ENCODE results near the gene CNBP.

Gene CNBP

GRCh38 chr3:129184396-129184657 lies 631 bp upstream of the CNBP start:
- Histone ChIP-seq H3K4me1 (ENCODE audit: low read depth, poor library complexity, severe bottlenecking) (peaks cover 74% of the 10 kb centered on the region), H3K9ac (peak overlapping the region; percentile 100), H3K4me3 (IDR thresholded peaks at IDR 0.05; ENCODE audit: insufficient read depth, low read depth, low read length) (peak overlapping the region; percentile 86), H3K27ac (peak overlapping the region; percentile 97), H3K4me2 (peak overlapping the region; percentile 88), H3K27me3 (ENCODE audit: insufficient read depth, low read depth) (no peaks in the 10 kb centered on the region), H4K20me1 (ENCODE audit: insufficient read depth) (peaks cover 28% of the 10 kb centered on the region), H3K79me2 (ENCODE audit: insufficient read depth, low read depth) (peaks cover 63% of the 10 kb centered on the region), H3K36me3 (ENCODE audit: insufficient read depth) (peaks cover 4% of the 10 kb centered on the region; the same call in 1 of the 2 replicates), H2AFZ (ENCODE audit: low read depth) (peak overlapping the region; percentile 74)
- no peak for TF ChIP-seq CTCF (conservative IDR thresholded peaks at IDR 0.05; ENCODE audit: low read depth, low read length)

GRCh38 chr3:129182390-129183185 lies 1.1 kb downstream of the CNBP start:
- peaks cover 80% of the 10 kb centered on the region for H3K79me2 ChIP-seq (ENCODE audit: insufficient read depth, low read depth)
- peak overlapping the region; percentile 78 for H3K4me2 ChIP-seq
- peaks cover 14% of the 10 kb centered on the region; the same call in 1 of the 2 replicates for H3K36me3 ChIP-seq (ENCODE audit: insufficient read depth)
- H4K20me1 ChIP-seq (ENCODE audit: insufficient read depth), result peaks cover 45% of the 10 kb centered on the region
- H3K27me3 ChIP-seq (ENCODE audit: insufficient read depth, low read depth), result no peaks in the 10 kb centered on the region
- peak overlapping the region; percentile 97 for H3K27ac ChIP-seq
- no peak for TF ChIP-seq CTCF (conservative IDR thresholded peaks at IDR 0.05; ENCODE audit: low read depth, low read length)
- peak overlapping the region; percentile 94 for H3K4me3 ChIP-seq (IDR thresholded peaks at IDR 0.05; ENCODE audit: insufficient read depth, low read depth, low read length)
- peaks cover 74% of the 10 kb centered on the region for H3K4me1 ChIP-seq (ENCODE audit: low read depth, poor library complexity, severe bottlenecking)
- H3K9ac ChIP-seq, result peak overlapping the region; percentile 100
- peak overlapping the region; percentile 74; the same call in 1 of the 2 replicates for H2AFZ ChIP-seq (ENCODE audit: low read depth)

- no peak overlapping the region for H2AFZ ChIP-seq (ENCODE audit: low read depth)
- H3K27me3 ChIP-seq (ENCODE audit: insufficient read depth, low read depth), result no peaks in the 10 kb centered on the region
- H3K4me3 ChIP-seq (IDR thresholded peaks at IDR 0.05; ENCODE audit: insufficient read depth, low read depth, low read length), result peak overlapping the region; percentile 94
- H3K9ac ChIP-seq, result peak overlapping the region; percentile 100
- peak overlapping the region; percentile 78 for H3K4me2 ChIP-seq
- H4K20me1 ChIP-seq (ENCODE audit: insufficient read depth), result peaks cover 53% of the 10 kb centered on the region
- no peak for TF ChIP-seq CTCF (conservative IDR thresholded peaks at IDR 0.05; ENCODE audit: low read depth, low read length)
- peak overlapping the region; percentile 97 for H3K27ac ChIP-seq
- peaks cover 74% of the 10 kb centered on the region for H3K4me1 ChIP-seq (ENCODE audit: low read depth, poor library complexity, severe bottlenecking)
- H3K79me2 ChIP-seq (ENCODE audit: insufficient read depth, low read depth), result peaks cover 88% of the 10 kb centered on the region
- H3K36me3 ChIP-seq (ENCODE audit: insufficient read depth), result peaks cover 14% of the 10 kb centered on the region; the same call in 1 of the 2 replicates
Observed at GRCh38 chr3:129181819-129182218, 1.9 kb downstream of the CNBP start.

GRCh38 chr3:129180461-129180860 lies 3.2 kb downstream of the CNBP start:
- no peak for TF ChIP-seq CTCF (conservative IDR thresholded peaks at IDR 0.05; ENCODE audit: low read depth, low read length)
- no peak overlapping the region; the same call in 1 of the 2 replicates for H3K27ac ChIP-seq
- peaks cover 23% of the 10 kb centered on the region; the same call in 1 of the 2 replicates for H3K36me3 ChIP-seq (ENCODE audit: insufficient read depth)
- peaks cover 66% of the 10 kb centered on the region for H4K20me1 ChIP-seq (ENCODE audit: insufficient read depth)
- H3K4me1 ChIP-seq (ENCODE audit: low read depth, poor library complexity, severe bottlenecking), result peaks cover 76% of the 10 kb centered on the region
- H2AFZ ChIP-seq (ENCODE audit: low read depth), result no peak overlapping the region
- no peak overlapping the region; the same call in 1 of the 2 replicates for H3K4me2 ChIP-seq
- H3K4me3 ChIP-seq (IDR thresholded peaks at IDR 0.05; ENCODE audit: insufficient read depth, low read depth, low read length), result no peak overlapping the region
- no peak overlapping the region for H3K9ac ChIP-seq
- H3K27me3 ChIP-seq (ENCODE audit: insufficient read depth, low read depth), result no peaks in the 10 kb centered on the region
- peaks cover 100% of the 10 kb centered on the region for H3K79me2 ChIP-seq (ENCODE audit: insufficient read depth, low read depth)

Measured in KMS-11 (cell line).